Stomach (tissue), 9 donors: ENCODE measurements around the gene DDX51. TPM values are rescaled to one million over a fixed set of nuclear protein-coding genes. Genes with fewer than 3 reads are reported as not detected.

Experiments used
- DNase-seq, 2 donors: peaks; one replicate each; pipeline versions ENCODE4 v3.0.0 to v3.0.0-alpha.2; 2013 to 2019
- H3K27ac ChIP-seq, 5 donors: fragments of 200-600 bp in 4 of 5; sonication (generic) in 4 of 5; one replicate each; pipeline ENCODE4 v1.5.1; 2013 to 2019; ENCODE audit warnings: mild to moderate bottlenecking in 1 of 5, moderate library complexity in 1 of 5
- H3K27me3 ChIP-seq, 3 donors: fragments of 200-600 bp; sonication (generic); one replicate each; pipeline ENCODE4 v1.5.1; 2017 to 2019; ENCODE audit warnings: mixed run types in 1 of 3
- H3K36me3 ChIP-seq, 4 donors: fragments of 200-600 bp; sonication (generic); 1 replicate in 3 of 4; 2 replicates in 1 of 4; pipeline ENCODE4 v1.5.1; 2016 to 2019
- H3K4me1 ChIP-seq, 4 donors: fragments of 200-600 bp; sonication (generic); one replicate each; pipeline ENCODE4 v1.5.1; 2016 to 2019
- H3K4me3 ChIP-seq, 4 donors: fragments of 200-600 bp; sonication (generic) in 3 of 4; one replicate each; pipeline ENCODE4 v1.5.1; 2016 to 2019; ENCODE audit warnings: mild to moderate bottlenecking in 1 of 4
- H3K9me3 ChIP-seq, 4 donors: fragments of 200-600 bp; sonication (generic); one replicate each; pipeline ENCODE4 v1.5.1; 2016 to 2019
- EP300 ChIP-seq: sonication (generic); formaldehyde crosslinking; IDR thresholded peaks from one replicate; pipeline ENCODE4 v1.6.1; 2017; ENCODE audit warnings: antibody characterized with exemption
- POLR2A ChIP-seq, 4 donors: fragments of 450-650 bp; IDR thresholded peaks; one replicate each; pipeline ENCODE4 v1.6.1; 2016; ENCODE audit warnings: antibody characterized with exemption in 4 of 4, control low read depth in 2 of 4, mild to moderate bottlenecking in 1 of 4, moderate library complexity in 1 of 4
- POLR2AphosphoS5 ChIP-seq, 3 donors: sonication (generic); formaldehyde crosslinking; IDR thresholded peaks; one replicate each; pipeline ENCODE4 v1.6.1; 2016; ENCODE audit warnings: antibody characterized with exemption in 3 of 3
- WGBS, 5 donors: extraction: QIAGEN DNeasy Blood & Tissue Kit in 3 of 5; methylation state at CpG; one replicate each; pipeline versions ENCODE4 v1.1.5 to v1.1.7; 2013 to 2018; 5-methylcytosine and 5-hydroxymethylcytosine counted together
- intact Hi-C: fragments of 100-400 bp; cut with DNase I; formaldehyde crosslinking; loops from one replicate; pipeline ENCODE4 v1.15.1; 2023; ENCODE audit warnings: low total_unique reads
- polyA plus RNA-seq, 3 donors: library from polyadenylated mRNA; stranded (reverse); fragments of 200-250 nt; gene quantifications; one replicate each; pipeline ENCODE4 v1.2.3, GENCODE V29; 2013
- total RNA-seq, 5 donors: library from RNA; depleted of rRNA; stranded (reverse); fragments of >200 nt; gene quantifications; one replicate each; pipeline versions ENCODE4 v1.1.0 to v1.2.3, GENCODE V29; 2014 to 2016
- TF ChIP-seq, protein P1 (sequence below), 7 experiments: fragments of 450-650 bp in 4 of 7; fragments of 200-600 bp in 3 of 7; sonication (generic) in 3 of 7; IDR thresholded peaks; one replicate each; pipeline ENCODE4 v1.5.1; 2016 to 2019; ENCODE audit warnings: antibody characterized with exemption in 7 of 7, control low read depth in 2 of 7, mild to moderate bottlenecking in 1 of 7
- donor health status: healthy with polysubstance abuse.
- donor health status: Bipolar disorder and iron deficiency.
- donor health status: healthy.

Gene DDX51
- total and polyA plus RNA-seq, 8 donors: 6.6 to 69.5 (median 13.2) TPM

- intact Hi-C loops: no loop called here
- no peak overlapping the region for H3K4me3 ChIP-seq
- H3K9me3 ChIP-seq: no peaks in the 10 kb centered on the region
- WGBS, 5 donors: 47 to 70% (median 56%) methylated on average over 21 to 24 of the region's 24 CpGs
- H3K27me3 ChIP-seq: peaks cover 0 to 95% (median 59%) of the 10 kb centered on the region in 3 donors
- H3K4me1 ChIP-seq: peaks cover 0 to 24% (median 16%) of the 10 kb centered on the region in 4 donors
- H3K36me3 ChIP-seq: no peaks in the 10 kb centered on the region
- TF ChIP-seq POLR2AphosphoS5 (IDR thresholded peaks at IDR 0.05) (no peak), EP300 (no peak), POLR2A (IDR thresholded peaks at IDR 0.05) (no peak)
- TF ChIP-seq, protein P1, sequence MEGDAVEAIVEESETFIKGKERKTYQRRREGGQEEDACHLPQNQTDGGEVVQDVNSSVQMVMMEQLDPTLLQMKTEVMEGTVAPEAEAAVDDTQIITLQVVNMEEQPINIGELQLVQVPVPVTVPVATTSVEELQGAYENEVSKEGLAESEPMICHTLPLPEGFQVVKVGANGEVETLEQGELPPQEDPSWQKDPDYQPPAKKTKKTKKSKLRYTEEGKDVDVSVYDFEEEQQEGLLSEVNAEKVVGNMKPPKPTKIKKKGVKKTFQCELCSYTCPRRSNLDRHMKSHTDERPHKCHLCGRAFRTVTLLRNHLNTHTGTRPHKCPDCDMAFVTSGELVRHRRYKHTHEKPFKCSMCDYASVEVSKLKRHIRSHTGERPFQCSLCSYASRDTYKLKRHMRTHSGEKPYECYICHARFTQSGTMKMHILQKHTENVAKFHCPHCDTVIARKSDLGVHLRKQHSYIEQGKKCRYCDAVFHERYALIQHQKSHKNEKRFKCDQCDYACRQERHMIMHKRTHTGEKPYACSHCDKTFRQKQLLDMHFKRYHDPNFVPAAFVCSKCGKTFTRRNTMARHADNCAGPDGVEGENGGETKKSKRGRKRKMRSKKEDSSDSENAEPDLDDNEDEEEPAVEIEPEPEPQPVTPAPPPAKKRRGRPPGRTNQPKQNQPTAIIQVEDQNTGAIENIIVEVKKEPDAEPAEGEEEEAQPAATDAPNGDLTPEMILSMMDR (IDR thresholded peaks at IDR 0.05): no peak
- no peak overlapping the region for H3K27ac ChIP-seq
- no peak for DNase-seq
Observed at GRCh38 chr12:132171293-132171967, 27.3 kb upstream of the DDX51 start.

DNA sequence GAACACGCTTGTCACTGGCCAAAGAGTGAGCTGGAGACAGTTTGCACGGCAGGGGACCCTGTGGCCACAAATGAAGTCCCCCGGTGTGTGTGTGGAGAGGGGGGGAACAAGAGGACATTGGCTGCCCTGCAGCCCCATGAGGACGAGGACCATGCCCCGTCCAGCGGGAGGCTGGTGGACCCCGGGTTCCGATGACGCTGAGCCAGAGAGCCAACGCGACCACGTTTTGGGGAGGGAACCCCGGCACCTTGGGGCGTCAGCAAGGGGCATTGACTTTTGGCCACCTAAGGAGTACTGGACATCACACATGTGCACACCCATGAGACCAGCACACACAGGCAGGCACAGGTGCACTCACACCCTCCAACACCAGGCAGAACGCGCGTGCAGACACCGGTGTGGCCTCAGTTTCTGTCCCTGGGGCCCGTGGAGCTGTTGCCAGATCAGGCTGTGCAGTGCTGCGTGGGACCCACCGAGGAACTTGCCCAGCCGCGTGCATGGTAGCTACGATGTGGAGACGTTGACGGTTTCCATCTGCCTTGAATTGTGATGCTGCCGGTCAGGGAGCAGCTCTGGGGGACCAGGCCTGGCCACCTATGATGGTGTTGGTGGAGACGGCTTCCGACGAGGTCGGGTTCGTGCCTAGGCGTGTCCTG, 26.6 kb upstream of the DDX51 start:
- TF ChIP-seq POLR2AphosphoS5 (IDR thresholded peaks at IDR 0.05) (no peak), EP300 (no peak), POLR2A (IDR thresholded peaks at IDR 0.05) (no peak)
- TF ChIP-seq, protein P1 (IDR thresholded peaks at IDR 0.05): no peak
- WGBS, 5 donors: 77 to 84% (median 83%) methylated on average over 22 to 33 of the region's 33 CpGs
- H3K27me3 ChIP-seq: peaks cover 0 to 88% (median 52%) of the 10 kb centered on the region in 3 donors
- intact Hi-C loops: no loop called here
- no peaks in the 10 kb centered on the region for H3K36me3 ChIP-seq
- no peak overlapping the region for H3K4me3 ChIP-seq
- H3K4me1 ChIP-seq: peaks cover 0 to 24% (median 13%) of the 10 kb centered on the region in 4 donors
- no peak overlapping the region for H3K27ac ChIP-seq
- DNase-seq: no peak
- H3K9me3 ChIP-seq: no peaks in the 10 kb centered on the region

- no peak overlapping the region for H3K27ac ChIP-seq
- peak in 1 of 2 donors; percentile 59 for DNase-seq
- intact Hi-C loops: no loop called here
- TF ChIP-seq, protein P1 (IDR thresholded peaks at IDR 0.05): no peak
- TF ChIP-seq EP300 (no peak), POLR2AphosphoS5 (IDR thresholded peaks at IDR 0.05) (no peak), POLR2A (IDR thresholded peaks at IDR 0.05) (no peak)
- no peaks in the 10 kb centered on the region for H3K9me3 ChIP-seq
- H3K4me3 ChIP-seq: no peak overlapping the region
- H3K4me1 ChIP-seq: peaks cover 0 to 18% (median 9%) of the 10 kb centered on the region in 4 donors
- peaks cover 0 to 82% (median 49%) of the 10 kb centered on the region in 3 donors for H3K27me3 ChIP-seq
- 27 to 42% (median 36%) methylated on average over 14 to 16 of the region's 16 CpGs for WGBS, 5 donors
- H3K36me3 ChIP-seq: no peaks in the 10 kb centered on the region
Observed at GRCh38 chr12:132170094-132170636, 26.0 kb upstream of the DDX51 start.

GRCh38 chr12:132169376-132169775, 25.3 kb upstream of the DDX51 start:
- Histone ChIP-seq H3K4me1 (peaks cover 0 to 11% (median 4%) of the 10 kb centered on the region in 4 donors), H3K27ac (no peak overlapping the region), H3K36me3 (no peaks in the 10 kb centered on the region), H3K27me3 (peaks cover 0 to 74% (median 43%) of the 10 kb centered on the region in 3 donors), H3K4me3 (no peak overlapping the region), H3K9me3 (no peaks in the 10 kb centered on the region)
- WGBS, 5 donors: 51 to 79% (median 72%) methylated on average over 2 to 17 of the region's 17 CpGs
- intact Hi-C loops: no loop called here
- DNase-seq: no peak
- TF ChIP-seq POLR2AphosphoS5 (IDR thresholded peaks at IDR 0.05) (no peak), EP300 (no peak), POLR2A (IDR thresholded peaks at IDR 0.05) (no peak)
- TF ChIP-seq, protein P1 (IDR thresholded peaks at IDR 0.05): no peak
